Suppressor macrophage (primary cell): ENCODE data around the gene MSI2.

Experiments
- DNase-seq, 4 experiments: peaks; one replicate each; pipeline ENCODE4 v3.0.0-alpha.2; 2020 to 2022

The MSI2 gene

GRCh38 chr17:57443781-57444180 is 187.5 kb downstream of the MSI2 start:
- no peak for DNase-seq

GRCh38 chr17:57444682-57445450 is 188.5 kb downstream of the MSI2 start:
- DNase-seq = peak in 3 of 4 experiments; percentile 41 to 46 (median 44)

- no peak for DNase-seq
Observed at GRCh38 chr17:57445772-57446472, 189.6 kb downstream of the MSI2 start.

GRCh38 chr17:57447357-57447989 is 191.2 kb downstream of the MSI2 start:
- DNase-seq = no peak

GRCh38 chr17:57447990-57448758 is 191.9 kb downstream of the MSI2 start:
- DNase-seq = peak in 1 of 4 experiments; percentile 25

- DNase-seq = no peak
Observed at GRCh38 chr17:57448759-57449283, 192.5 kb downstream of the MSI2 start.

- no peak for DNase-seq
Observed at GRCh38 chr17:57451191-57451590, 194.9 kb downstream of the MSI2 start.

- peak in 3 of 4 experiments; percentile 40 to 51 (median 44) for DNase-seq
Observed at GRCh38 chr17:57451643-57452042, 195.3 kb downstream of the MSI2 start.

GRCh38 chr17:57453841-57454425 is 197.6 kb downstream of the MSI2 start:
- no peak for DNase-seq

GRCh38 chr17:57454729-57455062 is 198.4 kb downstream of the MSI2 start:
- no peak for DNase-seq

GRCh38 chr17:57455063-57455914 is 199.0 kb downstream of the MSI2 start:
- DNase-seq = peak; percentile 58 to 83 (median 76)

GRCh38 chr17:57456622-57457021 is 200.3 kb downstream of the MSI2 start:
- DNase-seq = no peak

- DNase-seq = no peak
Observed at GRCh38 chr17:57457188-57457587, 200.9 kb downstream of the MSI2 start.

- DNase-seq = no peak
Observed at GRCh38 chr17:57458718-57459285, 202.5 kb downstream of the MSI2 start.

- peak; percentile 50 to 84 (median 58) for DNase-seq
Observed at GRCh38 chr17:57459286-57459915, 203.1 kb downstream of the MSI2 start.

GRCh38 chr17:57461082-57461481 is 204.8 kb downstream of the MSI2 start:
- peak; percentile 30 to 74 (median 50) for DNase-seq

- no peak for DNase-seq
Observed at GRCh38 chr17:57462007-57462579, 205.8 kb downstream of the MSI2 start.

GRCh38 chr17:57463103-57463885 is 207.0 kb downstream of the MSI2 start:
- DNase-seq = peak; percentile 60 to 85 (median 68)
